Measurements from ENCODE around the gene HCRTR2.
"Not testable (repeated sequence)": the region's sequence is repeated elsewhere in the genome, so short reads cannot be mapped to it uniquely, and the experiment has no call there.

Gene HCRTR2

DNA sequence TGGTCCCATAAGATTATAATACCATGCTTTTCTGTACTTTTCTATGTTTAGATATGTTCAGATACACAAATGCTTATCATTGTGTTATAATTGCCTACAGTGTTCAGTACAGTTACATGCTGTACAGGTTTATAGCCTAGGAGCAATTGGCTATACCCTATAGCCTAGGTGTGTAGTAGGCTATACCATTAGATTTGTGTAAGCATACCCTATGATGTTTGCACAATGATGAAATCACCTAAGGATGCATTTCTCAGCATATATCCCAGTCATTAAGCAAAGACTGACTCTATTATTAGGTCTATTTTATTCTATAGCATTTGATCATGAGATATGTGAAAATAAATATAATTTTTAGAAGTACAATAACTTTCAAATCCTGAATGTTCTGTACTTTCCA is 36.6 kb downstream of the HCRTR2 start:
- FAIRE-seq, result peak; percentile 40

DNA sequence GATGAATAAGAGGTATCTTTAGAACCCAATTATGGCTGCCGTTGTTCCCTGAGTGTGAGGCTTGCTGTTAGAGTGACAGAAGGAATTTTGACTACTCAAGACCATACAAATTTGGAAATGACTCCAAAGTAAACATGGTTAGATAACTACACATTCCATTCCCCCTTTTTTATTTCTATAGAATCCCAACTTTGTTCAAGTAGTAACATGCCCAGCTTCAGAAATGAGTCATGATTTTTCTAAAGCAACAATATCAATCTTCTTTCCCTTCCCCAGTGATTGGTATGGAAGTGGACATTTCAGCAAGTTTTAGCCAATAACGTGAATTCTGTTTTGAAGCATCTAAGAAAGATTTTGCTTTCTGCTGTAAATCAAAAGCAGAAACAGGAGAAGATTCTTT is 37.8 kb downstream of the HCRTR2 start:
- FAIRE-seq (no peak), DNase-seq (ENCODE audit: insufficient read length, low spot score) (peak; percentile 33)

More for the DNA sequence above, 36.6 kb downstream of the HCRTR2 start:
- DNase-seq (ENCODE audit: insufficient read length, low spot score), result no peak

DNA sequence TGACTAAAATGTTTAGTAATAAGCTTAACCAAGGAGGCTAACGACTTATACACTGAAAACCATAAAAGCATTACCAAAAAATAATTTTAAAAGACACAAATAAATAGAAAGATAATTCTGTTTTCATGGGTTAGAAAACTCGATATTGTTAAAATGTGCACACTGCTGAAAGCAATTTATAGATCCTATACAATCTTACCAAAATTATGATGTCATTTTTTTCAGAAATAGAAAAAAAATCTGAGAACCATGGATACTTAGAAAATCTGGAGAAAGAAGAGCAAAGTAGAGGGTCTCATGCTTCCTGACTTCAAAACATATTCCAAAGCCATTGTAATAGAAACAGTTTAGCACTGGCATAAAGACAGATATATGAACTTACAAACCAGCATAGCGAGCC is 46.6 kb downstream of the HCRTR2 start:
- DNase-seq (ENCODE audit: insufficient read length, low spot score), result no peak
- no peak for FAIRE-seq

DNA sequence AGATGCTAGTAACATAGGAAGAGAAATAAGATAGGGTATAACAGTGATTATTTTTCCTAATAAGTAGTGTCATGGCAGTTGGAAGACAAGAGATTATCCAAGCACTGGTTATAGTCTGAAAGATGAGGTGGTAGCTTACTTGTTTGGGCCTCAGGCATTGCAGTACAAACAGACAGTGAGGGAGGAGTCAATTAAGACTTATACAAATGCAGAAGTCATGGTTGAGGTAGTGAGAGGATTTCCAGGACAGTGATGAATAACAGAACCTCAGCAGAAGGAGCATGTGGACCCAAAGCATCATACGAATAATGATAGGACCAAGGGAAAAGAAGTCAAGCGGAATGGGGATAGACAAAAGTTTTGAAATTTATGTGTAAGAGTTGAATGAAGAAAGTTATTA is 53.5 kb downstream of the HCRTR2 start:
- FAIRE-seq (no peak), DNase-seq (ENCODE audit: insufficient read length, low spot score) (no peak)

DNA sequence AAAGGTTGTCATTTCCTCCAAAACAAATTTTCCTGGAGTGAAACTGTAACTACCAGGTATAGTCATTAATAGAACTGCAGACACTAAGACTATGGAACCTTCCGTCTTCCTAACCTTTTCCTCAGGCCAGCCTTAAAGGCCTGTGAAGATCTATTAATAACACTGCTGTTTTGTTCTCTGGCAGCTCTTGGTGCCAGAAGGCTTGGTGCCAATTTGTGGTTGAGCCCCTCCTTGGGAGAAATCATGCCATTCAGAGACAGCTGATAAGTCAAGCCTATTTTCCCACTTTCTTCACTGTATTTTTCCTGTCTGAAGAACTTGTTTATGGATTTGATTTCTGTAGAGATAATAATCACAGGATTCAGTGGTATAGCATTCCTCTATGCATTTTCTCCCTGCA is 64.8 kb downstream of the HCRTR2 start:
- no peak for DNase-seq (ENCODE audit: insufficient read length, low spot score)
- no peak for FAIRE-seq

DNA sequence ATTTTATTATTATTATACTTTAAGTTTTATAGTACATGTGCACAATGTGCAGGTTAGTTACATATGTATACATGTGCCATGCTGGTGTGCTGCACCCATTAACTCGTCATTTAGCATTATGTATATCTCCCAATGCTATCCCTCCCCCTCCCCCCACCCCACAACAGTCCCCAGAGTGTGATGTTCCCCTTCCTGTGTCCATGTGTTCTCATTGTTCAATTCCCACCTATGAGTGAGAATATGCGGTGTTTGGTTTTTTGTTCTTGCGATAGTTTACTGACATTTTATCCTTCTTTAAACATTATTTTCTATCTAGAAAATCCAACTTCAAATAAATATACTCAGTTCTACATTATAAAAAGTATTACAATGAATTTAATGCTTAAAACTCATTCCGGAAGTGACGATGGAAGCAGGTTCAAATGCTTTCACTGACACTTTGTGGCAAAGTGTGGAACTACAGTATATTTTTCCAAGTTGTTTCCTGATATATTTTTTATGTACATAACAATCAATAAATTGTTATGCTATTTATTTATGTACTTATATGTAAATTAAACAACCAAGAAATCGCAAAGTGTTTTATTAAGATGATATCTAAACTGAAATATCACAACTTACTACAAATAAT is 66.8 kb downstream of the HCRTR2 start:
- DNase-seq (ENCODE audit: insufficient read length, low spot score), result peak; percentile 19
- FAIRE-seq, result not testable (repeated sequence)

DNA sequence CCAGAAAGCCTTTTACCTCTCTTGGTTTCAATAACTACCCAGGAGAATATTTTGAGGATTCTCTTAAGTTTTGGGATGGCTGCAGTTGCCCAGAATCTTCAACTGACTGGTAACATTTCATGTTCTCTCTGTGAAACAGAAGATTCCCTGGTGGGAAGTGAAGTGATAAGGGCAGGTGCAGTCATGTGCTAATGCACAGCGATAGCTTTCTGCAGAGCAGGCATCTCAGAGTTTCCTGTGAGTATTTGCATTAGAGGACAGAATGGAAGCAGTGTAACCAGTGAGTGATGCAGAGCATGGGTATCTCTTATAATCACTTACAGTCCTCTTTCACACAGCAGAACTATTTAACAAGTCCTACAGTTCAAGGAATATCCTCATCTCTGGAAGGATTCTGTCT is 76.1 kb downstream of the HCRTR2 start:
- DNase-seq (ENCODE audit: insufficient read length, low spot score), result no peak
- FAIRE-seq, result no peak

DNA sequence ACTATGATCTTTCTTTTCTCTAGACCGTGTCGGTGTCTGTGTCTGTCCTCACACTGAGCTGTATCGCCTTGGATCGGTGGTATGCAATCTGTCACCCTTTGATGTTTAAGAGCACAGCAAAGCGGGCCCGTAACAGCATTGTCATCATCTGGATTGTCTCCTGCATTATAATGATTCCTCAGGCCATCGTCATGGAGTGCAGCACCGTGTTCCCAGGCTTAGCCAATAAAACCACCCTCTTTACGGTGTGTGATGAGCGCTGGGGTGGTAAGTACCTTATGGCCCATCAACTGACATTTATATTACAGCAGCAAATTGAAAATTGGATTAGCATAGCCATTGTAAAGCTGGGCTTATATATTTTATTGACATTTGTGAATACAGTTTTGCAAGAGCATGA is 80.8 kb downstream of the HCRTR2 start:
- FAIRE-seq (no peak), DNase-seq (ENCODE audit: insufficient read length, low spot score) (no peak)

DNA sequence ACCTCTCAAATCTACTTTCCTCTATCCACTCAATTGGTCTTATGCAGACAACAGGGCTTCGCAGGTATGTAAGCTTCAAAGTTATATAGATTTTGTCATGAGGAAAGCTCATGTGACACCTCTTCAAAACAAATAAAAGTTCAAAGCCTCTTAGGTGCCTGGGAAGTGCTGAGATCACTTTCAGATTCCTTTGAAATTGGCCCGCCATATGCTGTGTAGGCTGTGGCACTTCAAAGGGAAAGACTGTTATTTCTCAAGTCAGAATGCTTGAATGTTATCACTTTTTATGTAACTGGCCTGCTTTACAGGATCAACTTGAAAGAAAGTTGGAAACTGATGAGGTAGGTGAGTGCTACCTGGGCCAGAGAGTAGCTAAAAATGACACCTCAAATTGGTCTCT is 85.9 kb downstream of the HCRTR2 start:
- DNase-seq (ENCODE audit: insufficient read length, low spot score), result no peak
- FAIRE-seq, result no peak

DNA sequence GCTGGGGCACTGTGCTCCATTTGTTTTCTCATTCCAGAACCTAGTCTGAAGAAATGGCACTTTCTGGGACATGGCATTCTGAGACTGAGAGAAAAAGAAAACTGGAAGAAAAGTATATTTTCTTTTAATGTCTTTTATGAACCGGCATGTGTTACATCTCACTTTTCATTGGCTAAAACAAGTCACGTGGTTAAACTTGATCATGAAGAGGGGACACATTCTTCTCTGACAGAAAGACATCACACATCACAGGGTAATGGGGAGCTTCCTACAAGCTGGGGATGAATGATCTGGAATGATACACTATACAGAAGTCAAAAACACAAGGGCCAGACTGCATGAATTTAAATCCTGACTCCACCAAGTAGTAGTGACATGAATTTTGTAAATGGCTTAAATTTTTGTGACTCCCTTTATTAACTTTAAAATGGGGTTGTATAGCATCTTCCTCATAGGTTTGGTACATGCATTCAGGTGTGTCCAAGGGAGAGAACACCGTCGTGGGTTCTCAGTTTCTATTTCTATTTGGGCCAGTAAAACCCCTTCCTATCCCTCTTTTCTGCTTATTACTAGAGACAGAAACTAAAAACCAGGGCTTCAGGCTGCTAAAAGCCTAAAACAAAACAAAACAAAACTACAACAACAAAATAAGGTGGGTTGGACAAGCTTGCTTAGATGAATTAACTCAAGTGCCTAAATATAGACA is 91.2 kb downstream of the HCRTR2 start:
- DNase-seq (ENCODE audit: insufficient read length, low spot score), result no peak
- FAIRE-seq, result peak; percentile 55

DNA sequence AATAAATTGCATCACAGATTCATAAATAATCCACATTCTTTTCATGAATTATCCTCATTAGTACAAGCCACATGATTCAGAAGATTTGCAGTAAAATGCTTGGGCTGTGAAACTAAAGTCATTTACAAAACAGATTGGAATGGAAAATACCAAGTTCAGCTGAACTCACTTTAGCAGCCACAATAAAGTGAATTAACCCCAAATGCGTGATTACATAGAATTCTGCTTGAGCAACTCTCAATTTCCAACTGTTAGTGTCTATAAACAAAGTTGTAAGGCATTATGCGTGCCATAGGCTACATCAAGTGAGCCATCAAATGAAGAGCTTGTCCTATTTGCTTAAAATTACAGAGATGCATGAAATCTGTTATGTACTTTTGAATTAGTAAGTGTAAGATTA is 92.6 kb downstream of the HCRTR2 start:
- FAIRE-seq, result no peak
- no peak for DNase-seq (ENCODE audit: insufficient read length, low spot score)

DNA sequence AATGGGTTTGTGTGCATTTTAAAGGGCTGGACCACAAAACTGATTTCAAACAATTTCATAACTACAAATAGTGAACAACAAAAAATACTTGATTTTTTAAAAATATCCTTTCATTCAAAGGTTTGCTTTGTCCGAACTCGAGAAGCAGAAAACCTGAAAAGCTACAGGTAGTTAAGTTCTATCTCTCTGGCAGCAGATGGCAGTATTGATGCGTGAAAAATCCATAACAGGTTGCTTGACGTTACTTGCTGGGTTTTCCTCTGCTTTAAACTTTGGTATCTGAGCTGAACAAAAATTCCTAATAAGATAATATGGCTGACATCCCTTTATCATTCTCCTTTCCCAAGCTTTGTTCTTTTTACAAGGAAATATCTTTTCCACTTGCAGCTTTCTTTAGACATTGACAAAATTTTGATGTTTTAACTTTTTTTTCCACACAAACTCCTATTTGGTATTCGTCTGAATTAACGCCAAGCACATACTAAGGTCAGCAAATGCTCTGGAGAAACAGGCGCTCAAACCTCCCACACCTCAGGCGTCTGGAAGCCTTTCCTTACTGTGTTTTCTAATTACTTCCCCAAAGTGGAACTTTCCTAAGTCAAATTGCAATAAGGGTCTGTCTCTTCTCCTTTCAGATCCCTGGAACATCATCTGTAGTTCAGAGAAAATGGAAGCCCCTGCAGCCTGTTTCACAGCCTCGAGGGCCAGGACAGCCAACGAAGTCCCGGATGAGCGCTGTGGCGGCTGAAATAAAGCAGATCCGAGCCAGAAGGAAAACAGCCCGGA is 102.6 kb downstream of the HCRTR2 start:
- FAIRE-seq (peak; percentile 80), DNase-seq (ENCODE audit: insufficient read length, low spot score) (peak; percentile 45)

DNA sequence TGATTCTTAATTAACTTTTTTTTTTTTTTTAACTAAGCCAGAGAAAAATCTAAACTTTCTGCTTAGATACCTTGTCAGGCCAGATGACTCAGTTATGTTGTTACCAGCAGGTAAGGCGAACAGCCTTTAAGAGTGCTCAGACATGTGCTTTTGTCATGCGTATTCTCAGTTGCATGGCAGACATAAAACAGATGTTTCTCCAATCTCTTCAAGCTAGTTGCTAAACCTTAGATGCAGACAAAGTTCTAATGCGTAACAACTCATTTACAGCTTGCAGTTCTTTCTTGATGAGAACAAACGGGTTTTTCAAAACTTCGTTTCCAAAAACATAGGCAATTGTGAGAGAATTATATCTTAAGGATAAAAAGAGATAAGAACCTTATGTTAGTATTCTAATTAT is 103.3 kb downstream of the HCRTR2 start:
- FAIRE-seq, result no peak
- no peak for DNase-seq (ENCODE audit: insufficient read length, low spot score)

DNA sequence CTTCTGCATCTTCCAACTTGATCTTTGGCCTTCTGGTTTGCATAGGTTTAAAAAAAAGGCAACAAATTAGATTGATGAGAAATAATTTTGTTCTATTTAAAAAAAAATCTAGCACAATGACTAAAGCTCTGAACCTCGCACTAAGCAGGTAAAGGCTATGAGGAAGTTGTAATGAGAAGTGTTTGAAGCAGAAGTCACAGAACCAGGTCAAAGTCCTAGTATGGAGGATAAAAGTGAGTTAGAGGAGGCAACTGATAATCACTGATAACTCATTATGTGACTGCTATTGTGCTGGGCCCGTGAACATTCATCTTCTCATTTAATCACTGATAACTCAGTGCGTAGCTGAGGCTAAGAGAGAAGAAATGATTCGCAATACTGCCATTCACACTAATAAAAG is 106.9 kb downstream of the HCRTR2 start:
- FAIRE-seq, result no peak
- no peak for DNase-seq (ENCODE audit: insufficient read length, low spot score)

DNA sequence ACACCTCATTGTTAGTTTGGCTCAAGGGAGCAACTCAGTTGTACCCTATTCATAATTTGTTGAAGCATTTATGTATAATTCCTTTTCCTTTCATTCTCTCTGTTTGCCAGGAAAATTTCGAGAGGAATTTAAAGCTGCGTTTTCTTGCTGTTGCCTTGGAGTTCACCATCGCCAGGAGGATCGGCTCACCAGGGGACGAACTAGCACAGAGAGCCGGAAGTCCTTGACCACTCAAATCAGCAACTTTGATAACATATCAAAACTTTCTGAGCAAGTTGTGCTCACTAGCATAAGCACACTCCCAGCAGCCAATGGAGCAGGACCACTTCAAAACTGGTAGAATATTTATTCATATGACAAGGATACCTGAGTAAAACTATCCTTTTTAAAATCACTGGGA is 107.8 kb downstream of the HCRTR2 start:
- FAIRE-seq (no peak), DNase-seq (ENCODE audit: insufficient read length, low spot score) (no peak)

DNA sequence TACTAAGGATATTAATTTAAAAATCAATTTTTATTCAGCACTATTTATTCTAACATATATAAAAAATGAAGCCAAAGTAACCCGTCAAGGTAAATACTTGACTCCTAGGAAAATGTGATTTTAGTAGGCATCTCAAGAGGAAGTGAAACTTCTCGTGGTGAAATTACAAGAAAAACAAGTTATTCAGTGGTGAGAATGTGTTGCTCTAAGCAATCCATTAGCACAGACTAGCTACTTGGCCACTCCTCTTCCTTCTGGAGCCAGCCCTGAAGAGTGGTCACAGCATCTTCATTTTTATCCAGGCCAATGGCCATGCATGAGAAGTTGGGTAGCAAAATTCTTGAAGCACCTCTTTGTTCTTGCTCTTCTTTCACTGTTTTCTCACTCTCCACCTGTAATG is 112.5 kb downstream of the HCRTR2 start:
- FAIRE-seq, result no peak

DNA sequence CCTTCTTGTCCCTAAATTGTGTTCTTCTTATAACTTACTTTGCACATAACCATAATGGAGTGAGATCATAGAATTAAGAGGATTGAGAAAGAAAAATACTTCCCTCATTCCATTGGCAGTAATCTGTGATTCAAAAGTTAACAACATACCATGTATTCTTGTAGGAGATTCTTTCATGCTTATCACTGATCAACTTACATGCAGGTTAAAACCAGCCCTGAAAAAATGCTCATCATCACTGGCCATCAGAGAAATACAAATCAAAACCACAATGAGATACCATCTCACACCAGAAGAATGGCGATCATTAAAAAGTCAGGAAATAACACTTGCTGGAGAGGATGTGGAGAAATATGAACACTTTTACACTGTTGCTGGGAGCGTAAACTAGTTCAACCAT is 116.4 kb downstream of the HCRTR2 start:
- FAIRE-seq (no peak), DNase-seq (ENCODE audit: insufficient read length, low spot score) (no peak)

More for the DNA sequence above, 112.5 kb downstream of the HCRTR2 start:
- no peak for DNase-seq (ENCODE audit: insufficient read length, low spot score)

DNA sequence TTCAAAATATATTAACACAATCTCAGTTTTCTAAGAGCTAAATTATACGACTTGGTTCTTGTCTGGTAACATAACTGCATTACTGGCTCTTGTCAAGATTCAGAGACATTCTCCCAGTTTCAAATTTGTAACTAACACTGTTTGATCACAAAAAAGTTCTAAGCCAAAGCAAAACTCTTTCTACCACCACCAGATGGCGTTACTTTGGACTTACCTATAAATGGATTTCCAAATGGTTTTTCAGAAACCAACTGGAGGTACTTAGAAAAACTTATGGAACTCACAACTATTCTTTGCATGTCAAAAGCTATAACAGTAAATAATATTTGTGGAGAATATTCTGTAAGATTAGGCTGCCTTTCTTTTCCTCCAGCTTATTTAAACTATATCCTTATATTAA is 118.8 kb downstream of the HCRTR2 start:
- no peak for DNase-seq (ENCODE audit: insufficient read length, low spot score)

DNA sequence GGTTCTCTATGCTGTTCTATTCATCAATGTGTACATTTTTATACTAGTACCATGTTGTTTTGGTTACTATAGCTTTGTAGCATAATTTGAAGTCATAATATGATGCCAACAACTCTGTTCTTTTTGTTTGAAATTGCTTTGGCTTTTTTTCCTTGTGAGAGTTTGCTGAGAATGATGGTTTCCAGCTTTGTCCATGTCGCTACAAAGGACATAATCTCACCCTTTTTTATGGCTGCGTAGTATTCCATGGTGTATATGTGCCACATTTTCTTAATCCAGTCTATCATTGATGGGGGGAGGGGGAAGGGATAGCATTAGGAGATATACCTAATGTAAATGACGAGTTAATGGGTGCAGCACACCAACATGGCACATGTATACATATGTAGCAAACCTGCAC is 122.9 kb downstream of the HCRTR2 start:
- DNase-seq (ENCODE audit: insufficient read length, low spot score); FAIRE-seq: not testable (repeated sequence)

More for the DNA sequence above, 118.8 kb downstream of the HCRTR2 start:
- FAIRE-seq, result no peak

DNA sequence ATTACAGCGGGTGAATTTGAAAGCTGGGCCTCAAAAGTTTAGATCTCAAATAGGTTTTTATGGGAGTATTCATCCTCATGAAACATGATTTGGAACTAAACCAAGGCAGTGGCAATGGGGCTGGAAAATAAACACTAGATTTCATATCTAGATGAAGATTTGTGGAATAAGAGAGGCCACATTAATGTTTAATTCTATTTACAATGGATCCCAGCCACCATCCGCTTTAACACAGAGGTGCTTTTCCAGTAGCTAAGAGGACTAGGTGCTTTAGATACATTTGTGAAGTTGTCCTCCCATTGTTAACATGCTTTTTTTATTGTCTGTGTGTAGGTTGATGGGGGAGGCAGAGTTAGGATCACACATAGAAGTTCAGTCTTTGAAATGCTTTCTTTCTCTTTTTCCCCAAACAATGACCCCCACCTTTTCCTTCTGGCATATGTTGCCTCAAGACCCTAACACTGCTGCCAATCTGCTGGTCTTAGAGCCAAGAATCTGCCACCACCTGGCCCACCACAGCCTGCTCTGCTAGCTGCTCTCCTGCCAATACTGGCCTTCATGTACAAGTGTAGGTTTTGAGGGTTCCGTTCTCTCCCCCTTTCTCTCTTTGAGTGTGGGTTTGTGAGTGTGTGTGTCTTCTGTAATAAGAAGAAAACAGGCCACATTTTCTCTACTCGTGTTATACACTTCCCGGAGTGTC is 125.1 kb downstream of the HCRTR2 start:
- FAIRE-seq, result no peak
- DNase-seq (ENCODE audit: insufficient read length, low spot score), result no peak

DNA sequence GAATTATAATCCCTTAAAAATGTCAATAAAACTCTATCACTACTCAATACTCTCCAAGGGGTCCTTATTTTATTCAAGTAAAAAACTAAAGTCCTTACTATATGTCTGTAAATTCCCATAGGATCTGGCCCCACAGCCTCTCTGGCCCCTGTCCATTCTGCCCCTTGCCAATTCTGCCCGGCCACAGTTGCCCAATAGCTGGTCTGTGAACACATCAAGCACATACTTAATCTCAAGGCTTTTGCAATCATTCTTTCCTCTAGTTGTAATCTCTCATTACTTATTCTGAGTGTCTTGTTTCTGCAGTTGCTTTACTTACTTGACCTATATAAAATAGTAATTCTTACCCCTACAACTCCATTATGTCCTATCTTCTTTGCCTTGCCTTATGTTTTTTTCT is 130.4 kb downstream of the HCRTR2 start:
- no peak for FAIRE-seq
- DNase-seq (ENCODE audit: insufficient read length, low spot score), result no peak

Data from HTR-8/SVneo (cell line).